HG03039 (cell line): ENCODE measurements around the gene SYPL2.

Source experiments
- ATAC-seq: cut with Tn5 transposase; IDR thresholded peaks from one replicate; pipeline ENCODE4 v1.9.1; 2021; ENCODE audit warnings: mild to moderate bottlenecking, moderate library complexity; ENCODE audit not compliant: unreplicated experiment

Gene SYPL2

GRCh38 chr1:109490029-109490933 lies 23.9 kb downstream of the SYPL2 start:
- no peak for ATAC-seq

DNA sequence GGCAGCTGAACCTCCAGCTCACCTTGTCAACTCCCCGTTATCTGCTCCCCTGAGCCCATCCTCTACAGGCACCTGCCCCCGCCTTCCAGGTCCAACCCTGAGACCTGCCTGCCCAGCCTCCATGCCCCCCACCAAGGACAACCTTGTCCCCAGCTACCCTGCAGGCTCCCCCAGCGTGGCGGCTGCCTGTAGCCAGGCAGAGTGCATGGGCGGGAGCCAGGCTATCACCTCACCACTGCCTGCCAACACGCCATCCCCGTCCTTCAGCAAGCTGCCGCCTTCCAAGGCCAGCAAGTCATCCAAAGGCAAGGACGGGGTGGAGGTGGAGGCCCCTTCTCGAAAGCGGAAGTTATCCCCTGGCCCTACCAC lies 24.6 kb downstream of the SYPL2 start:
- ATAC-seq, result no peak

GRCh38 chr1:109491372-109491771 lies 25.0 kb downstream of the SYPL2 start:
- ATAC-seq, result no peak

GRCh38 chr1:109492779-109493178 lies 26.4 kb downstream of the SYPL2 start:
- ATAC-seq, result no peak

- ATAC-seq, result no peak
Measured at GRCh38 chr1:109493227-109493626, 26.9 kb downstream of the SYPL2 start.

DNA sequence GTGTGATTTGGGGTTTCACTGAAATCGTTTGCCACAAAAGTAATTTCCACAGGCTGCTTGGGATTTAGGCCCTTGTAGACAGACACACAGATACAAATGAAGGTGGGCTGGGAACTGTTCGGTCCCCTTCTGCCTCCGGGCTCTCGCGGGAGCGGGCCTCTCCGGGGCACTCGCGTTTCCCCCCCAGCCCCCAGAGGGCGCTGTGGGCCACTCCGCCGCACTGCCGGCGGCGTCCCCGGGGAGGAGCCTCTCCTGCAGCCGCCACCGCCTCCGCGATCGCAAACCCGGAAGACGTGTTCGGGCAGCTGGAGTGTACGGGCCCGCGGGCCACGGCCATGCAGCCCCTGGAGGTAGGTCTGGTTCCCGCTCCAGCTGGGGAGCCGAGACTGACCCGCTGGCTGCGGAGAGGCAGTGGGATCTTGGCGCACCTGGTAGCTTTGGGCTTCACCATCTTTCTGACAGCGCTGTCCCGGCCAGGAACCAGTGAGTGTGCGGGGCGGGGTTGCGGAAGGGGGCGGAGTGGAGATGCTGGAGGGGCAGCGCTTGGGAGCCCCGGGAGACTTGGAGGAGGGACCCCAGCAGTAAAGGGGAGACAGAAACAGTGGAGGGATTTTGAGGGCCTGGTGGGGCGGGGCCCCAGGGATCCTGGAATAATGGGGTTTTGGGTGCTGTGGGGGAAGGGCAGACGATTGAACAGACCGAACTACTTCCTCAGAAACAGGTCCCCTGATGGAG lies 27.6 kb downstream of the SYPL2 start, which contains the start of gene CYB561D1:
CYB561D1 (plus strand) TSS at position 290 of the 735 bp plus-strand sequence; CDS start at position 336, 46 bp downstream.
- ATAC-seq, result peak; percentile 81

DNA sequence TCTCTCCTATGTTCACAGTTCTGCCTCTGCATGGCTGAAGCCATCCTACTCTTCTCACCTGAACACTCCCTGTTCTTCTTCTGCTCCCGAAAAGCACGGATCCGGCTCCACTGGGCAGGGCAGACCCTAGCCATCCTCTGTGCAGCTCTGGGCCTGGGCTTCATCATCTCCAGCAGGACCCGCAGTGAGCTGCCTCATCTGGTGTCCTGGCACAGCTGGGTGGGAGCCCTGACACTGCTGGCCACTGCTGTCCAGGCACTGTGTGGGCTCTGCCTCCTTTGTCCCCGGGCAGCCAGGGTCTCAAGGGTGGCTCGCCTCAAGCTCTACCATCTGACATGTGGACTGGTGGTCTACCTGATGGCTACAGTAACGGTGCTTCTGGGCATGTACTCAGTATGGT lies 29.4 kb downstream of the SYPL2 start:
- no peak for ATAC-seq

GRCh38 chr1:109497449-109498160 lies 31.3 kb downstream of the SYPL2 start:
- no peak for ATAC-seq

- ATAC-seq, result no peak
Measured at GRCh38 chr1:109498161-109498801, 31.9 kb downstream of the SYPL2 start.

DNA sequence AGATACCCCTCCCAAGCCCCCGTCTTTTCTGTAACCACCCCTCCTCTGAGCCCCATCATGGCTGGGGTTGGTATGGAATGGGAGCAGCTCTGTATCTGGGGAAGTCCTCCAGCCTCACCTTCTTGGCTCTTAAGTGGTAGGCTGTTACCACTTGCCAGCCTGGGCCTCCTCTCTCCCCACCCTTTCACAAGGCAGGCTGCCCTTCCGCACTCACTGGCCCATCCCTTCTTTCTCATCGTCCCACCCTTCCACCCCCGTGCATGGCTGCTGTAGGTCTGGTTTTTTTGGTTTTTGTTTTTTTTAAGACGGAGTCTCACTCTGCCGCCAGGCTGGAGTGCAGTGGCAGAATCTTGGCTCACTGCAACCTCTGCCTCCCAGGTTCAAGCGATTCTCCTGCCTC lies 32.7 kb downstream of the SYPL2 start:
- no peak for ATAC-seq

GRCh38 chr1:109499661-109500536 lies 33.6 kb downstream of the SYPL2 start:
- no peak for ATAC-seq

- ATAC-seq, result no peak
Measured at GRCh38 chr1:109500941-109501381, 34.6 kb downstream of the SYPL2 start.

- ATAC-seq, result no peak
Measured at GRCh38 chr1:109501644-109502363, 35.5 kb downstream of the SYPL2 start.

DNA sequence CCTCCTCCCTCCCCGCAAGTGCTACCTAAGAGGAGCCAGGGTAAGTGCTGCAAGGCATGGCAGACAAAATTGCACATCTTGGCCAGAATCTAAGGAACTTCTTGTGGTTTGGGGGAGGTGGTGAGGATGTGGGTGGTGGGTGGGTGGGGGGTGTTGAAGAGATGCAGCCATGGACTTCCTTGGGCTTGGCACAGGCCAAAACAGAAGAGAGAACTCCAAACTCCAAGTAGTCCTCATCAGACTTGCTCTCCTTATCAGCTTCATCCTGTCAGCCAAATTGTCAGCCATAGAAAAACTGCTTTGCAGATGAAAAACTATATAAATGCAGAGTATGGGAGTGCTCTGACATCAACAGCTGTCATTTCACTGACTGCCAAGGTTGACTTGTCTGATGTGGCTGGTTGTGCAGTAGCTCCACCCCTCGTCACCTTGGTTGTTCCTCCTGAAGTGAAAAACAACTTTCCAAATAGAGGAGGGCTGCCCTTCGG lies 36.1 kb downstream of the SYPL2 start:
- no peak for ATAC-seq

DNA sequence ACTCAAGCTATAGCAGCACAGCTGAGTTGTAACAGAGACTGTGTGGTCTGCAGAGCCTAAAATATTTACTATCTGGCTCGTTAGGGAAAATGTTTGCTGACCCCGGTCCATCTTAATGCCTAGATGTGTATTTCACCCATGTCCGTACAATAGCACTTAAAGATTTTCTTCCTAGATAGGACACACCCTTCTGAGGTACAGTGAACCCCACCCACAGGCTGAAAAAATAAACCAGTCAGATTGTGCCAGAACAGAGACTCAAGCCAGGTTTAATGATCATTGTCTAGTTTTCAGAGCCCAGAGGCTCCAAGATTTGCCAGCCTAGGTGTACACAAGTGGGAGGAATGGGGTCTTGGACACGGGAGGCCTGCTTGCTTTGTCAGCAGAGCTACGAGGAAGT lies 37.6 kb downstream of the SYPL2 start:
- no peak for ATAC-seq

DNA sequence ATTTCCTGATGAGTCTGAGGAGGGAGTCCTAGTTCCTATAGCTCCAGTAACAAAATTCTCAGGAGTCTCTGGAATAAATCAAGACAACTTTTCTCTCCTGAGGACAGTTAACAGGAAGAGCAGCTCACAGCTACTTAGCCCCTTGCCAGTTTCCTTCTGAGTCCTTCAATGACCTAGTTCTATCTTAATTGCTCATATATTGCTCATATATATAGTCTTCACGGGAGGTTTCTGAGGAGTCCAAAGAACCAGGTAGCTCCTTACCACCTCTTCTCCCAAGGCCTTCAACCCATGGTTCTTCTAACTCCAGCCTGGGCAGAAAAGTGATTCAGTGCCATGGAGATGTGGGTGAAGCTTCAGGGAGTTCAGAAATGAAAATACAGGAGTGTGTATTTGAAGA lies 38.6 kb downstream of the SYPL2 start:
- no peak for ATAC-seq

DNA sequence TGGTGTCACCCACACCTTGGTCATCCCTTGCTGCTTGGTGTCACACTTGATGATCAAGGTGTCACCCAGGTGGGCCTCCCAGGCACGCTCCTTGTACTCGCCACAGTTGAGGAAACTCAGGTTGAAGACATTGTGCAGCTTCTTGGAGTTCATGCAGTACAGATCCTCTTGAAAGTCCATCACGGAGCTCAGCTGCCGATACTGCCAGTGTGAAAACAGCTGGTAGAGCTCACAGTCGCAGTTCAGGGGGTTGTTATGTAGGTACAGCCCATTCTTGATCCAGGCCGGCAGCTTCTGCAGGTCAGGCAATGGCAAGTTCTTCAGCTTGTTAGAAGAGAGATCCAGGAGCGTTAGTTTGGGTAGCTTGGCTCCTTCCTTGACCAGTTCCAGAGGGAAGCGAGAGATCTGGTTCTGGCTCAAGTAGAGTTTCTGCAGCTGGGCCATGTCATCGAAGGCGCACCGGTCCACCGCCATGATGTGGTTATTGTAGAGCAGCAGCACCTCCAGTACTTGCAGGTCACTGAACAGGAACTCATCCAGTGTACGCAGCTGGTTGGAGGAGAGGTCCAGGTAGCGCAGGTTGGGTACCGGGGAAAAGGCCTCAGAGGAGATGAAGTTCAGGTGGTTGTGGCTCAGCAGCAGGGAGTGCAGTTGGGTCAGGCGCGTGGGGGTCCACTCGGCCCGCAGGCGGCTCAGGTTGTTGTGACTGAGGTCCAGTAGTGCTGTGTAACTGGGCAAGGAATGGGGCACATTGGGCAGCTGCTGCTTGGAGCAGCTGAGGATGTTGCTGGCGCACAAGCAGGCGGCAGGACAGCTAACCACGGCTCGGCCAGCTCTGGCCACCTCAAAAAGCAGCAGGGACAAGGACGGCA lies 41.9 kb downstream of the SYPL2 start:
- ATAC-seq, result no peak

GRCh38 chr1:109508873-109509175 lies 42.5 kb downstream of the SYPL2 start:
- no peak for ATAC-seq
